SK-N-SH (cell line): ENCODE data around the gene FAM20C. TPM values are rescaled to one million over a fixed set of nuclear protein-coding genes. Genes with fewer than 3 reads are reported as not detected.

Experiments used
- CTCF ChIA-PET: fragments of 300-600, 350-600 bp; formaldehyde crosslinking; extraction: SDS; loops from one replicate; lab custom pipeline; 2021; lab: Yijun Ruan, JAX
- POLR2A ChIA-PET: fragments of 350-600 bp; sonication (Branson Sonifier 250); formaldehyde crosslinking; extraction: SDS; loops from one replicate; lab custom pipeline; 2020; ENCODE audit warnings: antibody characterized with exemption, inconsistent platforms; lab: Yijun Ruan, JAX
- DNase-seq: peaks from one replicate; pipeline ENCODE4 v3.0.0; 2012
- H2AFZ ChIP-seq: fragments of 200-600 bp; sonication (generic); 2 replicates; pipeline ENCODE4 v1.8.1; 2016; ENCODE audit warnings: antibody characterized with exemption, mild to moderate bottlenecking, low read depth
- H3F3A ChIP-seq: fragments of 200-600 bp; sonication (generic); replicated peaks from 2 replicates; pipeline ENCODE3; 2016; ENCODE audit warnings: antibody characterized with exemption, mild to moderate bottlenecking; ENCODE audit not compliant: insufficient read depth
- H3K27ac ChIP-seq, 2 experiments: fragments of 200-500 bp in 1 of 2; fragments of 200-600 bp in 1 of 2; sonication (Bioruptor generic) in 1 of 2; sonication (generic), shearing (Covaris generic) in 1 of 2; 2 replicates each; pipeline versions ENCODE4 v1.5.1 to v1.6.1; 2014 to 2016; ENCODE audit warnings: low read depth in 2 of 2, inconsistent platforms in 1 of 2, low read length in 1 of 2, mild to moderate bottlenecking in 1 of 2, mixed read lengths in 1 of 2
- H3K27me3 ChIP-seq: fragments of 200-600 bp; sonication (generic), shearing (Covaris generic); 2 replicates; pipeline ENCODE4 v1.6.1; 2016; ENCODE audit warnings: mixed run types; ENCODE audit not compliant: insufficient read depth
- H3K36me3 ChIP-seq, 2 experiments: fragments of 200-500 bp in 1 of 2; fragments of 200-600 bp in 1 of 2; sonication (Bioruptor generic) in 1 of 2; sonication (generic) in 1 of 2; replicated peaks in 1 of 2; 2 replicates each; pipeline versions ENCODE3 to v1.5.1; 2014 to 2016; ENCODE audit warnings: low read length in 1 of 2, mild to moderate bottlenecking in 1 of 2; ENCODE audit not compliant: insufficient read depth in 2 of 2, control insufficient read depth in 1 of 2
- H3K4me1 ChIP-seq, 2 experiments: fragments of 200-500 bp in 1 of 2; fragments of 200-600 bp in 1 of 2; sonication (Bioruptor generic) in 1 of 2; sonication (generic), shearing (Covaris generic) in 1 of 2; 2 replicates each; pipeline versions ENCODE4 v1.5.1 to v1.6.1; 2014 to 2016; ENCODE audit warnings: low read depth in 1 of 2, low read length in 1 of 2, mixed run types in 1 of 2; ENCODE audit not compliant: insufficient read depth in 2 of 2, control insufficient read depth in 1 of 2
- H3K4me2 ChIP-seq: fragments of 200-600 bp; sonication (generic), shearing (Covaris generic); 2 replicates; pipeline ENCODE4 v1.6.1; 2017; ENCODE audit warnings: mixed run types
- H3K4me3 ChIP-seq, 2 experiments: fragments of 200-500 bp in 1 of 2; fragments of 200-600 bp in 1 of 2; sonication (Bioruptor generic) in 1 of 2; sonication (generic), shearing (Covaris generic) in 1 of 2; 2 replicates each; pipeline versions ENCODE4 v1.5.1 to v1.8.1; 2014 to 2016; ENCODE audit warnings: low read depth in 2 of 2, inconsistent platforms in 1 of 2, low read length in 1 of 2, mild to moderate bottlenecking in 1 of 2, mixed read lengths in 1 of 2, moderate library complexity in 1 of 2
- H3K79me2 ChIP-seq: fragments of 200-600 bp; sonication (generic); 2 replicates; pipeline ENCODE4 v1.8.1; 2017; ENCODE audit warnings: mild to moderate bottlenecking; ENCODE audit not compliant: insufficient read depth
- H3K9ac ChIP-seq: fragments of 200-600 bp; sonication (generic); 2 replicates; pipeline ENCODE4 v1.6.1; 2017; ENCODE audit warnings: mixed run types
- H3K9me2 ChIP-seq: fragments of 200-600 bp; sonication (generic); 2 replicates; pipeline ENCODE4 v1.6.1; 2017; ENCODE audit warnings: mixed run types
- H3K9me3 ChIP-seq: fragments of 200-600 bp; sonication (generic); 2 replicates; pipeline ENCODE4 v1.6.1; 2017; ENCODE audit warnings: mixed run types, mild to moderate bottlenecking, moderate library complexity
- H4K20me1 ChIP-seq: fragments of 200-600 bp; sonication (generic); 2 replicates; pipeline ENCODE4 v1.6.1; 2017; ENCODE audit warnings: mild to moderate bottlenecking, mixed run types; ENCODE audit not compliant: insufficient read depth
- CHD2 ChIP-seq: fragments of 150-350 bp; IDR thresholded peaks from 2 replicates; pipeline ENCODE4 v1.6.1; 2018; ENCODE audit warnings: low read length; ENCODE audit not compliant: partially characterized antibody
- ELF1 ChIP-seq: IDR thresholded peaks from 2 replicates; pipeline ENCODE4 v1.4.0; 2012
- EZH2phosphoT487 ChIP-seq: fragments of 200-600 bp; sonication (generic); IDR thresholded peaks from 2 replicates; pipeline ENCODE4 v1.6.1; 2017; ENCODE audit warnings: low read depth, mixed run types, mild to moderate bottlenecking, antibody characterized with exemption, moderate library complexity, borderline replicate concordance
- FOXM1 ChIP-seq: IDR thresholded peaks from 2 replicates; pipeline ENCODE4 v1.4.0; 2012; ENCODE audit warnings: low read depth, mild to moderate bottlenecking
- MEF2A ChIP-seq: IDR thresholded peaks from 2 replicates; pipeline ENCODE4 v1.4.0; 2012; ENCODE audit warnings: low read depth, borderline replicate concordance
- MXI1 ChIP-seq: IDR thresholded peaks from 2 replicates; pipeline ENCODE4 v1.6.1; 2012; ENCODE audit warnings: mild to moderate bottlenecking, low read depth, low read length, improper control_type of control experiment
- NRF1 ChIP-seq: IDR thresholded peaks from 2 replicates; pipeline ENCODE4 v1.6.1; 2012; ENCODE audit warnings: low read depth, mild to moderate bottlenecking, low read length
- POLR2AphosphoS5 ChIP-seq: IDR thresholded peaks from 2 replicates; pipeline ENCODE4 v1.6.1; 2012; ENCODE audit warnings: low read depth, low read length
- RAD21 ChIP-seq: IDR thresholded peaks from 2 replicates; pipeline ENCODE4 v1.6.1; 2012; ENCODE audit warnings: mild to moderate bottlenecking, low read length
- RCOR1 ChIP-seq: fragments of 150-350 bp; IDR thresholded peaks from 2 replicates; pipeline ENCODE4 v1.6.1; 2017; ENCODE audit warnings: antibody characterized with exemption, low read length
- REST ChIP-seq: IDR thresholded peaks from 2 replicates; pipeline ENCODE4 v1.6.1; 2012; ENCODE audit warnings: mild to moderate bottlenecking, low read depth, low read length, moderate library complexity
- RFX5 ChIP-seq: IDR thresholded peaks from 2 replicates; pipeline ENCODE4 v1.6.1; 2012; ENCODE audit warnings: mild to moderate bottlenecking, improper control_type of control experiment, low read length
- RXRA ChIP-seq: IDR thresholded peaks from 2 replicates; pipeline ENCODE4 v1.4.0; 2012; ENCODE audit warnings: low read depth, mild to moderate bottlenecking, borderline replicate concordance
- SIN3A ChIP-seq: IDR thresholded peaks from 2 replicates; pipeline ENCODE4 v1.6.1; 2012; ENCODE audit warnings: low read depth, mild to moderate bottlenecking, low read length, moderate library complexity, borderline replicate concordance
- SMC3 ChIP-seq: IDR thresholded peaks from 2 replicates; pipeline ENCODE4 v1.6.1; 2012; ENCODE audit warnings: low read depth, low read length, improper control_type of control experiment
- USF2 ChIP-seq: fragments of 150-350 bp; IDR thresholded peaks from 2 replicates; pipeline ENCODE4 v1.6.1; 2017; ENCODE audit warnings: antibody characterized with exemption, low read length, low read depth, borderline replicate concordance
- YY1 ChIP-seq: IDR thresholded peaks from 2 replicates; pipeline ENCODE4 v1.4.0; 2012; ENCODE audit warnings: low read depth, mild to moderate bottlenecking
- ZBTB33 ChIP-seq: IDR thresholded peaks from 2 replicates; pipeline ENCODE4 v1.4.0; 2012; ENCODE audit warnings: low read depth, borderline replicate concordance
- WGBS: methylation state at CpG from one replicate; pipeline ENCODE4 v1.1.6; 2017; ENCODE audit warnings: low lambda C conversion rate; 5-methylcytosine and 5-hydroxymethylcytosine counted together
- polyA plus RNA-seq, 3 experiments: library from polyadenylated mRNA; depleted of rRNA; stranded (reverse); fragments of >200 nt; gene quantifications; 2 replicates each; pipeline ENCODE4 v1.2.3, GENCODE V29; 2012

The FAM20C gene
- polyA plus RNA-seq, 1 of the 3 experiments (the other 2 are of a cell fraction), result 12.7 TPM

- WGBS, result 4% methylated on average over 14 of the region's 14 CpGs
- no peaks in the 10 kb centered on the region for H3K4me1 ChIP-seq
- no peaks in the 10 kb centered on the region for H3K9me2 ChIP-seq
- no peaks in the 10 kb centered on the region; the same call in 1 of the 2 replicates for H4K20me1 ChIP-seq
- no peaks in the 10 kb centered on the region for H3K79me2 ChIP-seq
- H3K27ac ChIP-seq, result no peak overlapping the region
- POLR2A ChIA-PET, result no interaction called here
- peaks cover 98% of the 10 kb centered on the region for H3K27me3 ChIP-seq
- H3K4me3 ChIP-seq, result no peak overlapping the region
- H3F3A ChIP-seq, result no peaks in the 10 kb centered on the region
- DNase-seq, result no peak
- H3K9ac ChIP-seq, result no peak overlapping the region
- no peak overlapping the region for H2AFZ ChIP-seq
- no peaks in the 10 kb centered on the region for H3K36me3 ChIP-seq
- H3K9me3 ChIP-seq, result no peaks in the 10 kb centered on the region
- CTCF ChIA-PET, result interaction anchor here (2.7 kb wide), 1 partner anchor 21 kb away, joined by 10 read pairs; no protein-coding TSS in a partner anchor
- H3K4me2 ChIP-seq, result no peak overlapping the region
- TF ChIP-seq RAD21 (no peak), SIN3A (no peak), EZH2phosphoT487 (peak; percentile 75; the same call in 1 of the 2 replicates), CHD2 (no peak), ZBTB33 (no peak)
Observed at GRCh38 chr7:288671-289101, 96.3 kb downstream of the FAM20C start.

- no peaks in the 10 kb centered on the region for H3K9me2 ChIP-seq
- no peaks in the 10 kb centered on the region for H3F3A ChIP-seq
- H3K4me1 ChIP-seq, result no peaks in the 10 kb centered on the region
- H3K79me2 ChIP-seq, result no peaks in the 10 kb centered on the region
- H3K27ac ChIP-seq, result no peak overlapping the region
- peaks cover 98% of the 10 kb centered on the region for H3K27me3 ChIP-seq
- 16% methylated on average over 29 of the region's 46 CpGs for WGBS
- POLR2A ChIA-PET, result no interaction called here
- CTCF ChIA-PET, result interaction anchor here (2.7 kb wide), 1 partner anchor 22 kb away, joined by 10 read pairs; no protein-coding TSS in a partner anchor
- no peaks in the 10 kb centered on the region for H3K9me3 ChIP-seq
- H2AFZ ChIP-seq, result no peak overlapping the region
- DNase-seq, result peak; percentile 60
- H3K4me2 ChIP-seq, result no peak overlapping the region
- H4K20me1 ChIP-seq, result no peaks in the 10 kb centered on the region; the same call in 1 of the 2 replicates
- H3K4me3 ChIP-seq, result no peak overlapping the region
- no peaks in the 10 kb centered on the region for H3K36me3 ChIP-seq
- TF ChIP-seq RCOR1, result no peak
- TF ChIP-seq NRF1, result no peak
- TF ChIP-seq YY1, result no peak
- TF ChIP-seq ELF1, result no peak
- TF ChIP-seq USF2, result no peak
- no peak for TF ChIP-seq RFX5
- TF ChIP-seq SIN3A, result no peak
- no peak for TF ChIP-seq SMC3
- no peak for TF ChIP-seq MXI1
- no peak for TF ChIP-seq FOXM1
- TF ChIP-seq REST, result no peak
- TF ChIP-seq RXRA, result no peak
- no peak for TF ChIP-seq MEF2A
- no peak for TF ChIP-seq POLR2AphosphoS5
- TF ChIP-seq, all 33 proteins: peak for 0
- H3K9ac ChIP-seq, result no peak overlapping the region
Observed at GRCh38 chr7:289209-289755, 96.9 kb downstream of the FAM20C start.
